GM21717 (cell line): Measurements from ENCODE around the gene PLCB4.

Experiments
- ATAC-seq: cut with Tn5 transposase; IDR thresholded peaks from one replicate; pipeline ENCODE4 v1.9.1; 2021; ENCODE audit warnings: mild to moderate bottlenecking, moderate library complexity; ENCODE audit not compliant: unreplicated experiment

Gene PLCB4

GRCh38 chr20:9059931-9060330 is 9.0 kb upstream of the PLCB4 start:
- no peak for ATAC-seq

- no peak for ATAC-seq
Measured at GRCh38 chr20:9061434-9061833, 7.5 kb upstream of the PLCB4 start.

DNA sequence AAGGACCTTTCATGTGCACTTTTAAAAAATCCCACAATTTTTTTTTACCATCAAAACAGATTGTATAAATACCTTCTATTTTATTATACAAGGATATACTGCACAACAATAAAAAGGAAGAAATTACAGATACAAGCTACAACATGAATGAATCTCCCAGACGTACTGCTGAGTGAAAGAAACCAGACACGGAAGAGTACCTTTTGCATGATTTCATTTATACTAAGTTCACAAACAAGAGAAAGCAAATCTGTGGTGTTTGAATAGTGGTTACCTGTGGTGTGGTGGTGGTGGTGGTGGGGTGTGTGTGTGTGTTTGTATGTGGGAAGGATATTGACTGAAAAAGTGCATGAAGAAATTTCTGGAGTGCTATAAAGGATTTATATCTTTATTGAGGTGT is 6.8 kb upstream of the PLCB4 start:
- no peak for ATAC-seq

DNA sequence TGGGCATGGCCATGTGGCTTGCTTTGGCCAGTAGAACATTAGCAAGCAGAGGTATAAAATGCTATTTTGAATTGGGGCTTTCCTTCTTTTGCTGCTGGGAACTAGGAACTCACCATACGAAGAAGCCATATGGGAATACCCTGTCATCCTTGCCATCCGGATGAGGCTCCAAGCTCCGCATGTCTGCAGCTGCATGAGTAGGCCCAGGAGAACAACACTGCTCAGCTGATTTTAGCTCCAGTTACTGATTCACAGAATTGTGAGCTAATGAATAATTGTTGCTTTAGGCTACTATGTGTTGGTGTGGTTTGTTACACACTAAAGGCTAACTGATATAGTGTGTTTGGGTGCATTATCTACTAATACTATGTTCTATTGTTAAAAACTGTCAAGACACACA is 2.7 kb upstream of the PLCB4 start:
- ATAC-seq, result no peak

DNA sequence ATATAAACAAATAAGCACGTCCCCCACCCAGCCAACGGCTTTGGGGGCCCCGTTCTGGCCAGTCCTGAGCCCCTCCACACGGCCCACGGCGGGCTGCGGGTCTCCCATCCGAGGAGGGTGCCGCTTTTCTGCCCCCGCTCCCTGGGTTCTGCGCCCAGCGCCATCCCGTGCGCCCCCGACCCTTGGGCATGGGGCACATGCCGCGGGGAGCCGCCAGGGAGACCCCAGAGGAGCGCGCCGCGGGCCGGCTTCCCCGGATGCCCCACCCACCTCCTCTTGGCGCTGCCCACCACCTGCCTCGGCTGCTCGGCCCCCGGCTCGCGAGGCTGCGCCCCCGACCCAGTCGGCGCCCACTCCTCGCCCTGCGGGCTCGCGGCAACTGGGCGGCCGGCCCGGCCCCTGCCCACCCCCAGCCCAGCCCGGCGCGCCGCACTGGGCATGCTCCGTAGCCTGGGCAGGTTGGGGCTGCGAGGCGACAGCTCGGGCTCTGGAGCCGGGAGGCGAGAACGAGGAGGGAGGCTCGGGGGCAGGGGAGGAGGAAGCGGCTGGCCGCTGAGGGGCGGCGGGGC is 570 bp upstream of the PLCB4 start:
- ATAC-seq, result no peak

- ATAC-seq, result no peak
Measured at GRCh38 chr20:9070304-9070703, 1.4 kb downstream of the PLCB4 start.

DNA sequence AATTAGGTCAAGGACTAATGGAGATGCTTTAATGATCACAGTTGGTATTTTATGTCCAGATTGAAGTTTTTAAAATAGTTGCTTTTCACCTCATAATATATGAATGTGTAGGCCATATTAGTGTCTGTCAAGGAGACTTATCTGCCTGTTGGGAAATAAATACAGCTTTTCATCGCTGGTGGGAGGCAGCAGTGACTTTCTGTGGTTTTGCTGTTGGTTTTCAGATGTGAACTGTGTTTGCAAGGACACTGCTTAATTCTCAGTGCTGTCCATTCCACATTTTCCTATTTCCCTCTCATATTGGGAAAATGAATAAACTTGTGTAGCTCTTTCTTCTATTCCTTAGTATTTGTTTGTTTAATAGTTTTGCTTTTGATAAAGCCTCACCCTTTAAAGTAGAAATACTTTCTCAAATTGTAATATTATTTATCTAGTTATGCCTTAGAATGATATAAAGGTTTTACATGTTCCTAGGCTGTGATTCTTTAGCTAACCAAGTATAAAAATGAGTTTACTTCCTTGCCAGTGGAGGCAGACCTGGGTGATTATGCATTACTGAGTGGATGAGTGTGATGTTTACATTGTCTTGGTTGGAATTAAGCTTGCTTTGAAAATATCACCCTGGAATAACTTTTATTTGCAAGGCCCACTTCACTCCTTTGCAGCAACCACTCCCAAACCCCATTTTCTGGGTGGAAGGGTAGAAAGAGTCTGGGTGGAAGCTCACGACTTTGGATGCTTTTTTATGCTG is 3.3 kb downstream of the PLCB4 start:
- ATAC-seq, result no peak

GRCh38 chr20:9072861-9073500 is 4.1 kb downstream of the PLCB4 start:
- no peak for ATAC-seq

GRCh38 chr20:9075264-9076095 is 6.6 kb downstream of the PLCB4 start:
- ATAC-seq, result no peak

DNA sequence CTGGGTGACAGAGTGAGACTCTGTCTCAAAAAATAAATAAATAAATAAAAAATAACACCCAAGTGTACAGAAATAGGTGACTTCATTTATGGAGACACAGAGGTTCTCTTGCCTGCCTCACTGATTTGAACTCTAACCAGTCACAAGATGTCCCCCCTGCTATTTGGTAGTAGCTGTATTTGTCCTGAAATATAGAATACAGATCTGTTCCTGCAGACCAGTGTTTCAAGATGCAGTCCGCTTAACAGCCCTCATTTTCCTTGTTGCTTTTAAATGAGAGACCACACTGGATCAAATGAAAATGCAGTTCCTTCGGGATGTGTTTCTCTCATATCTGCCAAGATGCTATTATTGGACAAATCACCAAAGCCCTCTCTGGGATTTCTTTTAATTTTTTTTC is 7.6 kb downstream of the PLCB4 start:
- no peak for ATAC-seq

- no peak for ATAC-seq
Measured at GRCh38 chr20:9078826-9079731, 10.2 kb downstream of the PLCB4 start.

DNA sequence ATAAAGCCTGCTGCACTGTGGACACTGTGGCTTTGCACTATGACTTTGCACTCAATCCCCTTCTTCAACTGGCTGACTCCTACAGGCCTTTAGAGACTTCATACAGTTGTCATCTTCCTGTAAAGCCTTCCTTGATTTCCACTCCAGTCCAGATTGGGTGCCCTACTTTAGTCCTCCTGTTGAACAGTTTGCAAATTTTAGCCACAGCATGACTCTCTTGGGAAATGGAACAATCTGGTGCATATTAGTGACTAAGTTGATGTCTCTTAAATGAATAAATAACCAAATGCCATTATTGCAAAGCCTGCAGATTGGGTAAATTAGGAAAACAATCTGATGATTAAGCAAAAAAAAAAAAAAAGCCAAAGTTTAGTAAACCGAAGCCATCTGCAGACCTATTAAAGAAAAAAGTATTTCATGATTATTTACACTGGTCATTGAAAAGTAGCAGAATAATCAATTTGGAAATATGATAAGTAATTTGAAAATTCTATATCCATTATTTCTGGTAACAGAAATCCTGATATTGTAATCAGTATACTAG is 12.6 kb downstream of the PLCB4 start:
- no peak for ATAC-seq

DNA sequence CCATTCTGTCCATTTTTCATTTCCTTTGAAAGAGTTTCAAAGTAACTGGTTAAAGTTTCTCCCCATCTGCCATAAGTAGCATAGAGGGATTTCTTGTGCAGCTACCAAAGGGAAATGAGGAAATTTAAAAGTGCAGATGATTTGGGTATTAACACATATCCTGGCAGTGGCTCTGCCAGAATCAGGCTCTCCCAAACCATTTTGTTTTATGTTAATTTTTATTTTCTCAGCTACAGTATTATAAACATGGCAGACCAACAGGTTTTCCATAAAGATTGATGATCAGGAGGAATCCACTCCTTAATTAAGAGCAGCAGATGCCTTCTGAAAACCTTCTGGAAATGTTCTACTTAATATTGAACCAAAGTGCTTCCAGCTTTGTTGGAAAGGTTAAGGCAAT is 13.9 kb downstream of the PLCB4 start:
- ATAC-seq, result no peak

GRCh38 chr20:9087531-9088217 is 18.8 kb downstream of the PLCB4 start:
- no peak for ATAC-seq

DNA sequence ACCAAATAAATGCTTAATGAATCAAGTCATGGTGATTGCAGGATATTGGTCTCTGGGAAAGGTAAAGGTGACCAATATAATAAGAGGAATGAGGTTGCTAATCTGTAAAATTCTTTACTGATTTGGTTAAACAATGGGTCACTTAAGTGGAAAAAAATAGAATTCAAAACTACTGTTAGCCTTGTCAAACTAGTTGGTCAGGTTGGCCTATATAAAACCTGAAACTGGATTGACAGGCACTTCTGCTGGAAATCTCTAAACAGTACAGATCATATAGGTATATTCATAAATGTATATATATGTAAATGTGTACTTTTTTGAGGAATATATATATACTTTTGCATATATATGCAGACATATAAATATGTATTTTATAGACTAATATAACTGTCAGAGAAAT is 19.7 kb downstream of the PLCB4 start:
- no peak for ATAC-seq

GRCh38 chr20:9092113-9092512 is 23.2 kb downstream of the PLCB4 start:
- ATAC-seq, result no peak

DNA sequence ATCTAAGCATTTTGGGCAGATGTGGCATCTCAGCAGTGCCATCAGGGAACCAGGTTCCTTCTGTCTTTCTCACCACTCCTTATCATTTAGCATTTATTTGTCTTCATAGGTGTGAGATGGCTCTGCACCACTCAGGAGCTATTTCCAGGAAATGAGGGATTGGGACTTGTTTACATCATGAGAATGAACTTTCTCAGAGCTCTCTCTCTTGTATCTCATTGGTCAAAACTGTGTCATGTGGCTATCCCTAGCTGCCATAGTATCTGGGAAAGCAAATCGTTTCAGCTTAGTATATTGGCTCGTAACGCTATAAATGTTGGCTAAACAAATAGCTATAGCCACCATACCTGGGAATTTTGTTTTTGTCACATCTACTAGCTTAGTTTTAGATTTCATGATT is 23.8 kb downstream of the PLCB4 start:
- no peak for ATAC-seq

DNA sequence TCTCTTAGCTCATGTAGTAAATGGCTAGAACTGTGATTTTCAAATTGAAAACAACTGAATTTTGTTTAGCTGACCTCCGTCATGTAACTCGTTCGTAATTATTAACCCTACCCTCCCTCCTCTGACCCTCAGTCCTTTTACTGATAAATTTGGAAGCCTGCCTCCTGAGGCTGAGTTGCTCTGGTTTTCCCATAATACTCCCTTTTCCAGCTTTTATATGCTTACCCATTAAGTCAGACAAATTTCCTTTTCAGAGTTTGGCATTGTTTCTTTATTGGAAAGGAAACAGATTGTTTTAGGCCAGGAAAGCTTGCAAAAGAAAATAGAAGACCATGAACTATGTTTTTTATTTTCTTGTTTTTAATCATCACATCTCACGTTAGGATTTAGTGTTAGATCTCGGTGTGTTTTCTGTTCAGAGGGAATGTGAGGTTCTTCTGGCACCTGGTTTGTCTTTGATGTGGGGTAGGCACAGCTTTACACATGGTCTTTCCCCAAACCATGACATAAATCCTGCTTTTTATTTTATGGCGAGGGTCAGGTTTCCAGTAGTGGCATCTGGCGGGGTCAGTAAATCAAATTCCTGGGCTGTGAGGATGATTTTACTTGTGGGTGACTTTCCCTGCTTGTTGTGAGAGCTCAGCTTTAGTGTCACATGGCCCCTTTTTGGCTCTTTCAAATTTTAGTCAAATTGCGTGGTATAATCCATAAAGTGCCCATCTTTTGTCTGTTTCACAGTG is 24.5 kb downstream of the PLCB4 start:
- ATAC-seq, result no peak

DNA sequence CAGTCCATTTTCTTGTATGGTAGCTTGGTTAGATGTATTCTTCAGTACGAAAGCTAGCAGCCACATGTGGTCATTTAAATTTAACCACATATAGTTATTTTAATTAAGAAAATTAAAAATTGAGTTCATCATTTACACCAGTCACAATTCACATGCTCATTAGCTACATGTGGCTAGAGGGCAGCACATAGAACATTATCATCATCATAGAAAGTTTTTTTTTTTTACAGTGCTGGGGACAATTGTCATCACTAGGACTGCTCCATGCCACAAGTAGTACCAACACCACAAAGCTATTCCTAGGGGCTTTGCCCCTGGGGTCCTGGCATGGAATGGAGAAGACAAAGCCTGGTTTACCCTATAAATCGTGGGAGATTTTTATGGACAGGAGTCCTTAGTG is 30.5 kb downstream of the PLCB4 start:
- no peak for ATAC-seq
